GM06990 (cell line): ENCODE measurements around the gene PHLPP1.

Experiments
- DNase-seq: peaks from one replicate; pipeline ENCODE4 v3.0.0-alpha.2; 2011; ENCODE audit not compliant: insufficient read length; ENCODE audit errors: extremely low read depth
- H3K27me3 ChIP-seq: replicated peaks from 2 replicates; pipeline ENCODE4 v1.6.0; 2011; ENCODE audit warnings: low read length; ENCODE audit not compliant: control insufficient read depth, insufficient read depth
- H3K36me3 ChIP-seq: 2 replicates; pipeline ENCODE4 v1.5.1; 2011; ENCODE audit warnings: low read length; ENCODE audit not compliant: control insufficient read depth, insufficient read depth
- H3K4me3 ChIP-seq: replicated peaks from 2 replicates; pipeline ENCODE4 v1.5.1; 2011; ENCODE audit warnings: low read depth, mild to moderate bottlenecking, control low read depth, low read length
- CTCF ChIP-seq: IDR thresholded peaks from 2 replicates; pipeline ENCODE4 v1.5.1; 2011; ENCODE audit warnings: low read length, control low read depth, mild to moderate bottlenecking, inconsistent platforms; ENCODE audit not compliant: insufficient read depth, poor library complexity, severe bottlenecking

Gene PHLPP1

GRCh38 chr18:62876828-62877227 lies 161.5 kb downstream of the PHLPP1 start:
- no peak for TF ChIP-seq CTCF
- no peak for DNase-seq
- no peaks in the 10 kb centered on the region for H3K36me3 ChIP-seq
- no peak overlapping the region for H3K4me3 ChIP-seq
- H3K27me3 ChIP-seq: no peaks in the 10 kb centered on the region

- Histone ChIP-seq H3K4me3 (no peak overlapping the region), H3K36me3 (no peaks in the 10 kb centered on the region), H3K27me3 (no peaks in the 10 kb centered on the region)
- DNase-seq: no peak
- no peak for TF ChIP-seq CTCF
Observed at GRCh38 chr18:62877411-62878221, 162.3 kb downstream of the PHLPP1 start.

- TF ChIP-seq CTCF: no peak
- DNase-seq: no peak
- no peak overlapping the region for H3K4me3 ChIP-seq
- H3K27me3 ChIP-seq: no peaks in the 10 kb centered on the region
- H3K36me3 ChIP-seq: no peaks in the 10 kb centered on the region
Observed at GRCh38 chr18:62878305-62878704, 163.0 kb downstream of the PHLPP1 start.

GRCh38 chr18:62880034-62880433 lies 164.7 kb downstream of the PHLPP1 start:
- Histone ChIP-seq H3K36me3 (no peaks in the 10 kb centered on the region), H3K4me3 (no peak overlapping the region), H3K27me3 (no peaks in the 10 kb centered on the region)
- no peak for DNase-seq
- TF ChIP-seq CTCF: no peak

- H3K36me3 ChIP-seq: no peaks in the 10 kb centered on the region
- no peak for TF ChIP-seq CTCF
- no peak for DNase-seq
- no peaks in the 10 kb centered on the region for H3K27me3 ChIP-seq
- no peak overlapping the region for H3K4me3 ChIP-seq
Observed at GRCh38 chr18:62880673-62881364, 165.5 kb downstream of the PHLPP1 start.
